Measurements from ENCODE around the gene TRIM17.

GRCh38 chr1:228383773-228384172 is 32.9 kb downstream of the TRIM17 start:
- no peak for TF ChIP-seq CTCF (IDR thresholded peaks at IDR 0.05)
- no peak for TF ChIP-seq POLR2A (IDR thresholded peaks at IDR 0.05)

Measured in testis (tissue), 2 donors.